Measurements from ENCODE around the gene A4GALT. TPM values are rescaled to one million over a fixed set of nuclear protein-coding genes. Genes with fewer than 3 reads are reported as not detected.

A4GALT gene

GRCh38 chr22:42643634-42644421 lies 76.8 kb downstream of the A4GALT start:
- H3K4me3 ChIP-seq (ENCODE audit: low read length): peak overlapping the region; percentile 56
- H3K27me3 ChIP-seq (ENCODE audit: control insufficient read depth, insufficient read depth, low read length): no peaks in the 10 kb centered on the region
- peaks cover 65% of the 10 kb centered on the region for H3K4me1 ChIP-seq (ENCODE audit: control insufficient read depth, insufficient read depth, low read length)
- H3K9ac ChIP-seq (ENCODE audit: low read depth, low read length): peak overlapping the region; percentile 61
- no peaks in the 10 kb centered on the region for H3K9me3 ChIP-seq (replicated peaks; ENCODE audit: low read length)
- H3K4me2 ChIP-seq (ENCODE audit: low read length): peak overlapping the region; percentile 99
- no peaks in the 10 kb centered on the region for H3K36me3 ChIP-seq (ENCODE audit: insufficient read depth, low read length)

GRCh38 chr22:42642806-42643633 lies 77.7 kb downstream of the A4GALT start:
- H3K9me3 ChIP-seq (replicated peaks; ENCODE audit: low read length): no peaks in the 10 kb centered on the region
- no peaks in the 10 kb centered on the region for H3K27me3 ChIP-seq (ENCODE audit: control insufficient read depth, insufficient read depth, low read length)
- H3K9ac ChIP-seq (ENCODE audit: low read depth, low read length): no peak overlapping the region
- no peaks in the 10 kb centered on the region for H3K36me3 ChIP-seq (ENCODE audit: insufficient read depth, low read length)
- H3K4me1 ChIP-seq (ENCODE audit: control insufficient read depth, insufficient read depth, low read length): peaks cover 60% of the 10 kb centered on the region
- no peak overlapping the region for H3K4me2 ChIP-seq (ENCODE audit: low read length)
- no peak overlapping the region for H3K4me3 ChIP-seq (ENCODE audit: low read length)

Small RNA genes within 50 kb of the gene (small RNA-seq; reads per million reads assigned to genes)
- gene RF00019: not detected
